KMS-11 (cell line): Measurements from ENCODE around the gene ORAI3.
A peak's percentile ranks its signal among the peaks of the same experiment; 100 is the strongest.

Experiments
- H2AFZ ChIP-seq: fragments of 200-600 bp; sonication (generic); 2 replicates; pipeline ENCODE4 v1.6.1; 2016; ENCODE audit warnings: antibody characterized with exemption, mixed run types, low read depth
- H3K27ac ChIP-seq: fragments of 200-600 bp; sonication (generic); 2 replicates; pipeline ENCODE4 v1.6.1; 2016; ENCODE audit warnings: mild to moderate bottlenecking, mixed run types
- H3K27me3 ChIP-seq: fragments of 200-600 bp; sonication (generic); 2 replicates; pipeline ENCODE4 v1.6.1; 2017; ENCODE audit warnings: mild to moderate bottlenecking, low read depth, mixed run types, moderate library complexity; ENCODE audit not compliant: insufficient read depth
- H3K36me3 ChIP-seq: fragments of 200-600 bp; sonication (generic); 2 replicates; pipeline ENCODE4 v1.6.1; 2017; ENCODE audit warnings: mild to moderate bottlenecking, mixed run types; ENCODE audit not compliant: insufficient read depth
- H3K4me1 ChIP-seq: fragments of 200-600 bp; sonication (generic); 2 replicates; pipeline ENCODE4 v1.6.1; 2016; ENCODE audit warnings: mild to moderate bottlenecking, low read depth, mixed run types; ENCODE audit not compliant: poor library complexity, severe bottlenecking
- H3K4me2 ChIP-seq: fragments of 200-600 bp; sonication (generic); 2 replicates; pipeline ENCODE4 v1.7.0; 2016; ENCODE audit warnings: mild to moderate bottlenecking, mixed run types
- H3K4me3 ChIP-seq: fragments of 200-600 bp; sonication (generic); IDR thresholded peaks from 2 replicates; pipeline ENCODE4 v1.6.1; 2017; ENCODE audit warnings: low read depth, low read length, mixed read lengths; ENCODE audit not compliant: insufficient read depth
- H3K79me2 ChIP-seq: fragments of 200-600 bp; sonication (generic); 2 replicates; pipeline ENCODE4 v1.6.1; 2016; ENCODE audit warnings: low read depth, mixed run types; ENCODE audit not compliant: insufficient read depth
- H3K9ac ChIP-seq: fragments of 200-600 bp; sonication (generic); 2 replicates; pipeline ENCODE4 v1.6.1; 2016; ENCODE audit warnings: mild to moderate bottlenecking, mixed run types
- H4K20me1 ChIP-seq: fragments of 200-600 bp; sonication (generic); 2 replicates; pipeline ENCODE4 v1.6.1; 2016; ENCODE audit warnings: mild to moderate bottlenecking, mixed run types; ENCODE audit not compliant: insufficient read depth
- TF ChIP-seq, protein P1 (sequence below): fragments of 200-600 bp; sonication (generic); conservative IDR thresholded peaks from 2 replicates; pipeline ENCODE4 v1.6.1; 2017; ENCODE audit warnings: low read depth, mild to moderate bottlenecking, antibody characterized with exemption, low read length, moderate library complexity, mixed read lengths

Gene ORAI3

DNA sequence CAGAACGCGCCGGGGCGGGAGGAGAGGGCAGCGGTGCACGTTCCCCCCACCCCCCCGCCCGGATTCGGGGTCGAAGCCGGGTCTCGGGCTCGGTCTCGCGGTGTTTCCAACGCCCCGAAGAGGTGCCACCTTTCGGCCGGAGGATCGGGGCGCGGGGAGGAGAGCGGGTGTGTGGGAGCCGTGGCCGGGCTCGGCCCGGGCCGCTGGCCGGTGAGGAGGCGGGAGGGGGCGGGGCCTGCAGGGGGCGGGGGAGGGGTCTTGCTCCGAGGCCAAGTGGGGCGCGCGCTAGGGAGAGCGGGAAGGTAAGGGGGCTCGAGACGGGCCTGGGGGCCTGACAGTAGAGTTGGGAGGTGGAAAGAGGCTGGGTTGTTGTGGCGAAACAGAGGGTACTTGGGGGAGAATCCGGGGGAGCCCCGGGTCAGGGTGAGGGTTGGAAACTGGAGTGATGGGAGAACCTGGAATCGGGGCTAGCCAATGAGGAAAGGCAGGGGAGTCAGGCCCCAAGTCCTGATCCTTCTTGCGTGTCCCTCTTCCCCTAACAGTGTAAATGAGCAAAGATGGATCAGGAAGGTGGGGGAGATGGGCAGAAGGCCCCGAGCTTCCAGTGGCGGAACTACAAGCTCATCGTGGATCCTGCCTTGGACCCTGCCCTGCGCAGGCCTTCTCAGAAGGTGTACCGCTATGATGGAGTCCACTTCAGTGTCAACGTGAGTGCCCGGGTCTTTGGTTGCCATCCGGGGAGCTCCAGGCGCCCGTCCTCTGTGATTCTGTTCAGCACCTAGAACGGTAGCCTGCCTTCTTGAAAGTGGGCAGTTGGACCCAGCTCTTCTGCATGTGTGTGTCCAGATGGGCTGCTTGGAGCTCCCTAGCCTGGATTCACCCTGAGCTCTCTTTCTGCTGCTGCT lies 9.6 kb downstream of the ORAI3 start:
- H3K9ac ChIP-seq: peak overlapping the region; percentile 90; the same call in 1 of the 2 replicates
- peaks cover 14% of the 10 kb centered on the region; the same call in 1 of the 2 replicates for H3K36me3 ChIP-seq
- no peak overlapping the region for H3K4me3 ChIP-seq
- H3K4me1 ChIP-seq: peaks cover 28% of the 10 kb centered on the region
- H3K27me3 ChIP-seq: no peaks in the 10 kb centered on the region
- H4K20me1 ChIP-seq: no peaks in the 10 kb centered on the region
- no peak overlapping the region for H3K27ac ChIP-seq
- H2AFZ ChIP-seq: no peak overlapping the region
- H3K4me2 ChIP-seq: peak overlapping the region; percentile 66
- TF ChIP-seq, protein P1, sequence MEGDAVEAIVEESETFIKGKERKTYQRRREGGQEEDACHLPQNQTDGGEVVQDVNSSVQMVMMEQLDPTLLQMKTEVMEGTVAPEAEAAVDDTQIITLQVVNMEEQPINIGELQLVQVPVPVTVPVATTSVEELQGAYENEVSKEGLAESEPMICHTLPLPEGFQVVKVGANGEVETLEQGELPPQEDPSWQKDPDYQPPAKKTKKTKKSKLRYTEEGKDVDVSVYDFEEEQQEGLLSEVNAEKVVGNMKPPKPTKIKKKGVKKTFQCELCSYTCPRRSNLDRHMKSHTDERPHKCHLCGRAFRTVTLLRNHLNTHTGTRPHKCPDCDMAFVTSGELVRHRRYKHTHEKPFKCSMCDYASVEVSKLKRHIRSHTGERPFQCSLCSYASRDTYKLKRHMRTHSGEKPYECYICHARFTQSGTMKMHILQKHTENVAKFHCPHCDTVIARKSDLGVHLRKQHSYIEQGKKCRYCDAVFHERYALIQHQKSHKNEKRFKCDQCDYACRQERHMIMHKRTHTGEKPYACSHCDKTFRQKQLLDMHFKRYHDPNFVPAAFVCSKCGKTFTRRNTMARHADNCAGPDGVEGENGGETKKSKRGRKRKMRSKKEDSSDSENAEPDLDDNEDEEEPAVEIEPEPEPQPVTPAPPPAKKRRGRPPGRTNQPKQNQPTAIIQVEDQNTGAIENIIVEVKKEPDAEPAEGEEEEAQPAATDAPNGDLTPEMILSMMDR: no peak
- peaks cover 19% of the 10 kb centered on the region for H3K79me2 ChIP-seq

DNA sequence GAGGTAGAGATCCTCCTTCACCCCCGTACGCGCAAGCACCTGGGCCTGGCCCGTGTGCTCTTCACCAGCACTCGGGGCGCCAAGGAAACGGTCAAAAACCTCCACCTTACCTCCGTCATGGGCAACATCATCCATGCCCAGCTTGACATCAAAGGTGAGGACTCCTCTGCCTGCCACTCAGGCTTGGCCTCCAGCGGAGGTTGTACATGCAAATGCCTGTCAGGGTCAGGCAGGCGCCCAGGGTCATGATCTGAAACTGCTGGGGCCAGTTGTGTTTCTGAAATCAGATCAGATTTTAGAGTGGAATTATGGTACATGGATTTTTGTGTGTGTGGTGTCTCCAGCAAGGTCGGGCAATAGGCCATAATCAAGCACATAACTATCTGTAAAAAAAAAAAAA lies 12.5 kb downstream of the ORAI3 start:
- peaks cover 14% of the 10 kb centered on the region; the same call in 1 of the 2 replicates for H3K36me3 ChIP-seq
- TF ChIP-seq, protein P1: no peak
- peaks cover 10% of the 10 kb centered on the region for H3K4me1 ChIP-seq
- H3K4me2 ChIP-seq: no peak overlapping the region
- no peak overlapping the region for H3K27ac ChIP-seq
- H3K9ac ChIP-seq: no peak overlapping the region
- H3K79me2 ChIP-seq: peaks cover 19% of the 10 kb centered on the region
- H3K27me3 ChIP-seq: no peaks in the 10 kb centered on the region
- H3K4me3 ChIP-seq: no peak overlapping the region
- H2AFZ ChIP-seq: no peak overlapping the region
- no peaks in the 10 kb centered on the region for H4K20me1 ChIP-seq

- no peaks in the 10 kb centered on the region for H4K20me1 ChIP-seq
- TF ChIP-seq, protein P1: no peak
- no peak overlapping the region for H3K27ac ChIP-seq
- peaks cover 12% of the 10 kb centered on the region for H3K79me2 ChIP-seq
- no peak overlapping the region for H2AFZ ChIP-seq
- no peak overlapping the region for H3K9ac ChIP-seq
- no peak overlapping the region for H3K4me2 ChIP-seq
- peaks cover 14% of the 10 kb centered on the region; the same call in 1 of the 2 replicates for H3K36me3 ChIP-seq
- H3K4me1 ChIP-seq: peaks cover 1% of the 10 kb centered on the region
- no peaks in the 10 kb centered on the region for H3K27me3 ChIP-seq
- H3K4me3 ChIP-seq: no peak overlapping the region
These were observed 15.2 kb downstream of the ORAI3 start for GRCh38 chr16:30963925-30964511.

DNA sequence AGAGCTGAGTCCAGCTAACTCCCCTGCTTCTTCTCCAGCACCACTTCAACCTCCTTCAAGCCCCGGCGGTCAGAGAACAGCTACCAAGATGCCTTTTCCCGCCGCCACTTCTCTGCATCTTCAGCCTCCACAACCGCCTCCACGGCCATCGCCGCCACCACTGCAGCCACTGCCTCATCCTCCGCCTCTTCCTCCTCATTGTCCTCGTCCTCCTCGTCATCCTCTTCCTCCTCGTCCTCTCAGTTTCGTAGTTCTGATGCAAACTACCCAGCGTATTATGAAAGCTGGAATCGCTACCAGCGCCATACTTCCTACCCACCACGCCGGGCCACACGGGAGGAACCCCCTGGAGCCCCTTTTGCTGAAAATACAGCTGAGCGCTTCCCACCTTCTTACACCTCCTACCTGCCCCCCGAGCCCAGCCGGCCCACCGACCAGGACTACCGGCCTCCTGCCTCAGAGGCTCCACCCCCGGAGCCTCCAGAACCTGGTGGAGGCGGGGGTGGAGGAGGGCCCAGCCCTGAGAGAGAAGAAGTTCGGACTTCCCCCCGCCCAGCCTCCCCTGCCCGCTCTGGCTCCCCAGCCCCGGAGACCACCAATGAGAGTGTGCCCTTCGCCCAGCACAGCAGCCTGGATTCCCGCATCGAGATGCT lies 15.8 kb downstream of the ORAI3 start:
- TF ChIP-seq, protein P1: no peak
- no peak overlapping the region for H2AFZ ChIP-seq
- no peak overlapping the region for H3K4me3 ChIP-seq
- H3K4me2 ChIP-seq: no peak overlapping the region
- H3K4me1 ChIP-seq: no peaks in the 10 kb centered on the region
- H3K79me2 ChIP-seq: peaks cover 6% of the 10 kb centered on the region; the same call in 1 of the 2 replicates
- no peak overlapping the region for H3K9ac ChIP-seq
- H3K36me3 ChIP-seq: peaks cover 14% of the 10 kb centered on the region; the same call in 1 of the 2 replicates
- H3K27ac ChIP-seq: no peak overlapping the region
- H3K27me3 ChIP-seq: no peaks in the 10 kb centered on the region
- no peaks in the 10 kb centered on the region for H4K20me1 ChIP-seq
